GM18508 (cell line): ENCODE measurements around the gene CYB5D1.

ENCODE experiments used
- ATAC-seq: cut with Tn5 transposase; IDR thresholded peaks from one replicate; pipeline ENCODE4 v1.9.1; 2021; ENCODE audit warnings: moderate number of reproducible peaks; ENCODE audit not compliant: insufficient read depth, unreplicated experiment

Gene CYB5D1

DNA sequence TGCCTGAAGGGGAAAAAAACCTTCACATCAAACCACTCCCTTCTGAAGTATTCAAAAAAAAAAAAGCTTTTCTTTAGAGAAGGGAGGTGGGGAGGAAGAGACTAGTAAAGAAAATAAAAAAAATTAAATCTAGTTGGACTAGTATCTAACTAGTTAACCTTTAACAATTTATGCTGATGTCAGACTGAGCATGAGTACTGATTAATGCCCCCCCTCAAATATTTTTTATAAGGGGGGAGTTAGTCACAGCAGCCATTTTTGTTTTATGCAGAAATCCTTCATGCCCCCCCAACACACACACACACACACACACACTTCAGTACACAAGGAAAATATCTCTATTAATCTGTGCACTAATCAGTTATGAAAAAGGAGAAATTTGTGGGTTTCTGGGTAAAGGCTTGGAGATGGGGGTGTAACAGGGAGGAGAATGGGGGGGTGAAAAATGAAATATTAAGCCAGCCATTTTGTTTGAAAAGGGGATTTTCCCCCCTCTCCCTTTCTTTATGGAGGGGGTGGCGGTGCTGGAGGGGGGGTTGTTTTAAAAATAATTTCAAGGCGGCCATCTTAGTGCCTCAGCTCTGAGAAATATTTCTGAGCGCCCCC lies 26.1 kb downstream of the CYB5D1 start:
- ATAC-seq = no peak

DNA sequence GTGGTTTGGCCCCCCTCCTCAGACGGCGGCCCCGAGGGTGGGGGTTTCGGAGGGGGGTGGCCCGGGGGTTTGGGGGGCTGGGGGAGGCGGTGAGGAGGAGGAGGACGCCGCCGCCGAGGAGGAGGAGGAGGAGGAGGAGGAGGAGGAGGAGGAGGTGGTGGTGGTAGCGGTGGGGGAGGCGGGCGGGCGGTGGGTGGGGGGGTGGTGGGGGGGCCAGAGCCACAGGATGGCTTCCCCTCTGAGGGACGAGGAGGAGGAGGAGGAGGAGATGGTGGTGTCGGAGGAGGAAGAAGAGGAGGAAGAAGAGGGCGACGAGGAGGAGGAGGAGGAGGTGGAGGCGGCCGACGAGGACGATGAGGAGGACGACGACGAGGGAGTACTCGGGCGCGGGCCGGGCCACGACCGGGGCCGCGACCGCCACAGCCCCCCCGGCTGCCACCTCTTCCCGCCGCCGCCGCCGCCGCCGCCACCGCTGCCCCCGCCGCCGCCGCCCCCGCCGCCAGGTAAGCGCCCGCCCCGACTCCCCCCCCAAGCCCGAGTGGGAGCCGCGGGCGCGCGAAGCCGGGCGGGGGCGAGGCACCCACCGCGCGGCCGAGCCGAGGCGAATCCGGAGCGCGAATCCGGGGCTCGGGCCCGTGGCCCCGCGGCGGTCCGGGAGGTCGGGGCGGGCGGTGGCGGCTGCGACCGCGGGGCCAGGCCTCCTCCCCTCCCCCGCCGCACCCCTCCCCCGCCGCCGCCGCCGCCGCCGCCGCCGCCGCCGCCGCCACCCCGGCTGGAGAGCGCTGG lies 27.0 kb downstream of the CYB5D1 start:
- no peak for ATAC-seq

DNA sequence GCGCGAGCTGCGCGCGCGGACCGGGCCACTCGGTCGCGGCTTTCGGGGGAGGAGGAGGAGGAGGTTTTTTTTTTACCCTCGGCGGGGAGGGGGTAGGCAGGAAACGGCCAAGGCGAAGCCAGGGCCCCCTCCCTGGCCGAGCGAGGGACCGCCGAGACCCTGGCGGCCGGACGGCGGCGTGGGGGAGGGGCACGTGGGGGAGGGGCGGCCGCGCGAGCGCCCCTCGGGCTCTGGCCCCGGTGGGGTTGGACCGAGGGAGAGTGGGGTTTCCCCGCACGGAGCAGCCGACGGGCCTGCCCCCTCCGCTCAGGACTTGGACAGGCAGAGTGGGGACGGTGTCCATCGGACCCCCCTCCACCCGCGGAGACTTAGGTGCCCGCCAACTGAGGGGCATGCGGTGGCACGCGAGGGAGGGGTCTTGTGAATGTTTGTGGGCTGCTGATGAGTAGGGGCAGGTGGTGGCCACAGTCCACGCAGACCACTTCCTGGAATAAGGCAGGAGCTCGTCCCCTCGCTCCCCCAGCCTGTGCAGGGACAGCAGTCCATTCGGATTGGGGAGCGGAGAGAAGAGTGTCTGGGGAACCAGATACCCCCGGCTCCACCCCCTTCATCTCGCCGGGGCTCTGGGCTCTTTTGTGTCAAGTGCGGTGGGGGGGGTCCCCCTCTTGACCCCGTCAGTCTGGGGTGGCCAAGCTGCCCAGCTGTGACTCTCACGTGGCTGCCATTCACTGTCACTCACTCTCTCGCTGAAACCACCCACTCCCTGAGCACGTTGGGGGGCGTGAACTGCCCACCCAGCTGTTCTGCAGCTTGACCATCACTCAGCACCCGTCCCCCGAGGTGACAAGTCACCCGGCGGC lies 27.8 kb downstream of the CYB5D1 start:
- no peak for ATAC-seq

DNA sequence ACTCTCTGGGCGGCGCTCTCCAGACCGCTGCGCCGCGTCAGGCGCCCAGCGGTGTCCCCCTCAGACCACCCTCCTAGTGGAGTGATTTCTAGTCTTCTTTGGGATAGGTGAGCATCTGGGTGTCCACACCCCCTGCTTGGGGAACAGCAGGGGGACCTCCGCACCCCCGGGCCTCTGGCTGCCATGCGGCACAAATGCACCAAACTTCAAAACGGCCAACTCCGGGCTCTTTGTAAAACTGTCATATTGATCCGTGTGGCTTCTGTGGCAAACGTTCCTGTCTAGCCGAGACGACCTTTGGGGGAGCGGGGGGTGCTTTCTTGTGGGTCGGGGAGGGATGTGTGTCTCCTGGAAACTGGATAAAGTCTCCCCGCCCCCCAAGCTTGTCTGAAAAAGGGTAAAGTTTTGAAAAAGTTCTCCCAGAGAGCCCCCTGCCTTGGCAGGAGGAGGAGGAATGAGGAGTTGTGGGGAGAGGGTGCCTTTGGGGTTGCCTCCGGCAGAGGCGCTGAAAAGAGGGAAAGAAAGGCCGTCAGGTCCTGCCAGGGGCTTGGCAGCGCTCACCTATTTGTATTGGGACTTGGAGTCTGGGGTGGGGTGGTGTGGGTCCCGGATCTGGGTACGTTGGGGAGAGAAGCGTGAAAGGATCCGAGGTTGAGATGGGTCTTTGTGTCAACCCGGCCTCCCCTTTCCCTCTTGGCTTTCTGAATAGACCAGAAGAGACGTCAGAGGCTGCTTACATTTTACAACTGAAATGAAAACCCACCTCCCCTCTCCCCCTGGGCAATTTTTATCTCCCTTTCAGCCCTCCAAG lies 28.6 kb downstream of the CYB5D1 start:
- no peak for ATAC-seq

DNA sequence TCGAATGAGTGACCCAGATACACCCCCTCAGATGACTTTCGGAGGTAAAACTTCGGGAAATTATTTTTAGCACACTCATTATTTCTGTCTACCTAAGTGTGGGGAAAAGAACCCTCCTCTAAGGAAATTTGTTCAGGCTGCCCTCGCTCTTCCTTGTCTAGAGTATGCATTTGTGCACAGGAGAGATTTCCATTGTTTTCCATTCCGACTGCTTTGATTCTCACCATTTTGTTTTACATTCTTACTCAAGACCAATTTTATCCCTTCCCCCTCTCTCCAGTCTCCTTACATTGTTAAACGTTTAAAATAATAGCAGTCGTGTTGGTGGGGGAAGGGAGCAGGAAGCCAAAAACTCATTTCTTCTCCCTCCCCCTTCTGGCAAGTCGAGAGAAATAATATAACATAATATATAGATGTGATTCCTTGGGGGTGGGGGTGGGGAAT lies 29.3 kb downstream of the CYB5D1 start:
- no peak for ATAC-seq

DNA sequence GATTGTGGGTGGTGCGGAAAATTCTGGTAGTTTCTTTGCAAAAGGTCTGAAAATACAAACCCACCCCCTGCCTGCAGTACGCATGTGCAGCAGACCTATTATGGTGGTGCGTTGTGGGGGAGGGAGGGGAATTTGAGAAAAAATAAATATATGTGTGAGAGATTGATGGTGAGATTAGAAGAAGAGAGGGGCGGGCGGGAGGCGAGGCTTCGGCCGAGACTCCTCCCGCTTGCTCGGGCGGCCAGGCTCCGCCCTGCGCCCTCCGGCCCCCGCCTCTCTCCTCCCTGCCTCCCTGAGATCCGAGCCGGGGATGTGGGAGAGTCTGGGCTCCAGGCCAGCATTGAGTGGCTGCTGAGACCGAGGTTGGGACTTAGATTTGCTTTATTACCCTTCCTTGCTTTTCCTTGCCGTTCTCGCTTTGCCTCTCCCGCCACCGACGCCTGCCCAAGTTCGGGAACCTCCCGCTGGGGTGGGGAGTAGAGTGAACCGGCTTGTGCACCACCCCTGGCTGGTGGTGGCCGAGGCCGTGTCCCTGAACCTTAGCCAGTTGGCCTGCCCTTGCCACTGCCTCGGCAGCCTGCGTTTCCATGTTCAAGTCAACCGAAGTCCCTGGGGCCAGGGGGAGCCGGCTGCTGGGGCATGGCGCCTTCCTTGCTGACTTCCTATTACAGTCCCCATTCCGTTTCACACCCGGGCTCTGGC lies 29.8 kb downstream of the CYB5D1 start:
- no peak for ATAC-seq

DNA sequence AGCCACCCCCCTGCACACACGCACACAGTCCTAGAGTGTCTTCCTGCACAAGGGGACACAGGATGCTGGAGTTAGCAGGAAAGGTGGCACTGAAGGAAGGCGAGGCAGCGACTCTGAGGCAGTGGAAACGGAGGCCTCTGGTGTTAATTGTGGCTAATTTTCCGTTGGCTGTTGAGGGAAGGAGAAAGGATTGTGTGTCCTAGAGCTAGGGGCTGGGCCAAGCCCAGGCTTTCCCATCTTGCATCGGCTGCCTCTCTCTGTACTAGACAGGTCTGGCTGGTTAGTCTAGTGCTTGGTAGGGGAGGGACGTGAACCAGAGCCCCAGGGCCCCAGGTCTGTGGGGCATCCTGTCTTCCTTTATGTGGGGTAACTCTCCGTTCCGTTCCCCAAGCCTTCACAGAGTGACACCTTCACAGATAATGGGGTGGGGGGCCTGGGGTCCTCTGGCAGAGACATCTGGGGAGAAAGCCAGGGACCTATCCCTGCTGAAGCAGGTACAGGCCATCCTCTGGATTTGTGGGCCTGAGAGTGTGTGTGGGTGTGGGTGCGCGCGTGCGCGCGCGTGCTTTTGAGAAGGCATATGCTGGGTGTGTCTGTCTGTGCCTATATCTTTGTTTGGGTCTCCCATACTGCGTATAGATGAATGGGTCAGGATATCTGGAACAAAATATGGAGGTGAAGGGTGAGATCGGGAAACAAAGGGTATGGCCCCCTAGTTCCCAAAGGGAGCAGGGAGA lies 30.5 kb downstream of the CYB5D1 start, which contains the start of gene CHD3:
TSS of gene CHD3 (plus strand) at position 606 of the 737 bp plus-strand sequence. CDS start 212 bp downstream, outside the sequence.
- no peak for ATAC-seq

DNA sequence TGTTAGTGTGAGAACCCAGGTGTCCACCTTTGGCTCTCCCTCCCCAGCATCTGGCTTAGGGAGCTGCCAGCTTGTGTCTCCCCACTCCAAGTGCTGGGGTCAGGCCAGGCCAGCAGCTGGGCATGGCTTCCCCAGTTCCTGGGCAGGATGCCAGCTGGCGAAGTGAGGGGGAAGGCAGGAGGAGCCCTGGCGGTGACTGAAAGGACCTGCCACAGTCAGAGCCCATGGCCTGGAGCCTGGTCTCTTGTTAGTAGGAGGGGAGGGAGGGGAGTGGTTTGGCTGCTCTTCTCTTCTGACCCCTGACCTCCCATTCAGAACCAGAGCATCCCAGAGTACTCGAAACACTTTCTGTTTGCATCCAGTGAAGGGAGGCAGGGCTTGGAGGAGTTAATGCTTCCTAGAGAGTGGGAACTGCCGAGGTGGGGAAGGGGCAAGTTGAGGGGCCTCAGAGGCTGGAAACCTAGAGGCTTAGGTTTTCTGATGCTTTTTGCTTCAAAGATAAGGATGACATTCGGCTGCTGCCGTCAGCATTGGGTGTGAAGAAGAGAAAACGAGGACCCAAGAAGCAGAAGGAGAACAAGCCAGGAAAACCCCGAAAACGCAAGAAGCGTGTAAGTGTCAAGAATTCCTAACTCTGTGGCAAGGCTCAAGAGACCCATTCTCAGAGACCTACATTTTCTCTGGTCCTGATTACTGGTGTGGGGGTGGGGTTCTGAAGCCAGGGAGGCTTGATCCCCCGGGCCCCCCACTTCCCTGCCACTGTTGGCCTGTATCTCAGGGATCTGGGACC lies 31.6 kb downstream of the CYB5D1 start:
- no peak for ATAC-seq

DNA sequence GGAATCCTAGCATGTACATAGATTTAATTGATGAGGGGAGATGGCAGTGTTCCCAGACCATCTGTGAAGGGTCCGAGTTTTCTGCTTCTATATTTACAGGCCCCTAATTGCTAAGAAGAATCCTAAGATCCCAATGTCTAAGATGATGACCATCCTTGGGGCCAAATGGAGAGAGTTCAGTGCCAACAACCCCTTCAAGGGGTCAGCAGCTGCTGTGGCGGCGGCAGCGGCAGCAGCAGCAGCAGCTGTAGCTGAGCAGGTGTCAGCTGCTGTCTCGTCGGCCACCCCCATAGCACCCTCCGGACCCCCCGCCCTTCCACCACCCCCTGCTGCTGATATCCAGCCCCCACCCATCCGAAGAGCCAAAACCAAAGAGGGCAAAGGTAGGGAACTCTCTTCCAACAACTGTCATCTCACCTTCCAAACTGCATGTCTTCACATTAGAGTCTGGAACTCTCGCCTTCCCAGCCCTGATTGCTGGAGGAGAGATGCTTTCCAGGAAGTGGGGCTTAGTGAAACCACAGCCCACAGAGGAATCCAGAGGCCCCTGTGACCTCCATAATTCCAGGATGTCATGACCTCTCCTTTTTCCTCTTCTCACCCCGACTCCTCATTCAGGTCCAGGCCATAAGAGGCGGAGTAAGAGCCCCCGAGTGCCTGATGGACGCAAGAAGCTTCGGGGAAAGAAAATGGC lies 35.5 kb downstream of the CYB5D1 start:
- no peak for ATAC-seq

DNA sequence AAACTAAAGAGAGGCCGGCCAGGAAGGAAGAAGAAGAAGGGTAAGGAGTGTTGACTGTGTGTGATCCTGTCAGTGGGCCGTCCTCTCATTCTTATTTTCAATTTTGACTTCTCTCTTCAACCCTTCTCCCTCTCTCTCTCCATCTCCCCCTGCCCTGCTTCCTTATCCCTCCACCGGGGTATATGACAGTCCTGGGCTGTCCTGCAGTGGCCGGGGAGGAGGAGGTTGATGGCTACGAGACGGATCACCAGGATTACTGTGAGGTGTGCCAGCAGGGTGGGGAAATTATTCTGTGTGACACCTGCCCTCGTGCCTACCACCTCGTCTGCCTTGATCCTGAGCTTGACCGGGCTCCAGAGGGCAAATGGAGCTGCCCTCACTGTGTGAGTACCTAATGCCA lies 36.4 kb downstream of the CYB5D1 start:
- ATAC-seq = no peak

DNA sequence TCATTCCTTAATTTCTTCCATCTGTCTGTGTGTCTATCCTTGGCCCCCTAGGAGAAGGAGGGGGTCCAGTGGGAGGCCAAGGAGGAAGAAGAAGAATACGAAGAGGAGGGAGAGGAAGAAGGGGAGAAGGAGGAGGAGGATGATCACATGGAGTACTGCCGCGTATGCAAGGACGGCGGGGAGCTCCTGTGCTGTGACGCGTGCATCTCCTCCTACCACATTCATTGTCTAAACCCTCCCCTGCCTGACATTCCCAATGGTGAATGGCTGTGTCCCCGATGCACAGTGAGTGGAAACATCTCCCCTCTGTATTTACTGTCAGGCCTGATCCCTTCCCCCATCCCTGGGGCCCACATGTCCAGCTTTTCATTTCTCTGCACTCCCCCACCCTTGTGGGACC lies 37.1 kb downstream of the CYB5D1 start:
- ATAC-seq = no peak

DNA sequence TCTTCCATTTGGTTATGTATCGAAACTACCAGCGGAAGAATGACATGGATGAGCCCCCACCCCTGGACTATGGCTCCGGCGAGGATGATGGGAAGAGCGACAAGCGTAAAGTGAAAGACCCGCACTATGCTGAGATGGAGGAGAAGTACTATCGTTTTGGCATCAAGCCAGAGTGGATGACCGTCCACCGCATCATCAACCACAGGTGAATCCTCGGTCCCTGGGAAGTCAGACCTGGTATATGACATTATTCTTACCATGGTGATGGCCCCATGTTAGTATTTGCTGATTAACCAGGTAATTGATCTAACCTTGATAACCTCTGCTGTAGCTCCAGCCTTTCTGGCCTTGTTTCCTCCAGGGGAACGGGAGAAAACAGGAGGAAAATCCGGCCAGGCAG lies 39.3 kb downstream of the CYB5D1 start:
- ATAC-seq = no peak

DNA sequence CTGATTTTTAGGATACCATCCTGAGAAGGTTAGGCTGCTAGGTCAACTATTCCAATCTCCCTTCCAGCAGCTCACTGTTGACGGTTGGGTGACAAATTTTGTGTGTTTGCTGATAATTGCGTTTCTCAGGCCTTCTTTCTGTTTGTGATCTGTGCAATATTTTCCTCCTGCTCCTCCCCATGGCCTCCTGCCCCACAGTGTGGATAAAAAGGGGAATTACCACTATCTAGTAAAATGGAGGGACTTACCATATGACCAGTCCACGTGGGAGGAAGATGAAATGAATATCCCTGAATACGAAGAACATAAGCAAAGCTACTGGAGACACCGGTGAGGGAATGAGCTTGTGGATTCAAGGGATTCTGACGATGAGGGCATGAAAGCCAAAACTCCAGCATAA lies 40.0 kb downstream of the CYB5D1 start:
- ATAC-seq = no peak

DNA sequence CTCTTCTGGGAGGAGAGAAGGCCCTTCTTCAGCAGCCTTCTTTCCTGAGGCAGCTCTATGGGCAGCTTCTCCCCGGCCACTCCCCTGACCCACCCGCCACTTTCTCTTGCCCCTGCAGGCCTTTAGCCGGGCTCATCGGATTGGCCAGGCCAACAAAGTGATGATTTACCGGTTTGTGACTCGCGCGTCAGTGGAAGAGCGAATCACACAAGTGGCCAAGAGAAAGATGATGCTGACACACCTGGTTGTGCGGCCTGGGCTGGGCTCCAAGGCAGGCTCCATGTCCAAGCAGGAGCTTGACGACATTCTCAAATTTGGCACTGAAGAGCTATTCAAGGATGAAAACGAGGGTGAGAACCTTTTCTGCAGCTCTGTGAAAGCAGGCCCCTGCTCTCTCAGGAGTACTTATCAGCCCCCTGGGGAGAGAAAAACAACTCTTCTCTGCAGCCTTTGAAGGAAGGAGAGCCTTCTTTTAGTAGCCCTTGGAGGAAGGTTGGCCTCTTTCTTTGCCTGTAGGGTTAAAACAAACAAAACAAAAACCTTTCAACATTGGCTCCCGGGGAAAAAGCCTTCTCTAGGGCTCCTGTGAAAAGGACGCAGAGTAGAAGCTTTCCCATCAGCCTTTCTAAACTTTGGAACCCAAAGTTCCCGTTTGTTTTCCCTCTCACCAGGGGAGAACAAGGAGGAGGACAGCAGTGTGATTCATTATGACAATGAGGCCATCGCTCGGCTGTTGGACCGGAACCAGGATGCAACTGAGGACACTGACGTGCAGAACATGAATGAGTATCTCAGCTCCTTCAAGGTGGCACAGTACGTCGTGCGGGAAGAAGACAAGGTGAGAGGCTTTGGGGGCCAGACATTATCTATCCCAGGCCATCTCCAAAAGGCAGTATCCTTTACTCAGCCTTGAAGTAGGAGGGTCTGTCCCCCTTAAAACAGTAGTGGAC lies 45.6 kb downstream of the CYB5D1 start:
- no peak for ATAC-seq

DNA sequence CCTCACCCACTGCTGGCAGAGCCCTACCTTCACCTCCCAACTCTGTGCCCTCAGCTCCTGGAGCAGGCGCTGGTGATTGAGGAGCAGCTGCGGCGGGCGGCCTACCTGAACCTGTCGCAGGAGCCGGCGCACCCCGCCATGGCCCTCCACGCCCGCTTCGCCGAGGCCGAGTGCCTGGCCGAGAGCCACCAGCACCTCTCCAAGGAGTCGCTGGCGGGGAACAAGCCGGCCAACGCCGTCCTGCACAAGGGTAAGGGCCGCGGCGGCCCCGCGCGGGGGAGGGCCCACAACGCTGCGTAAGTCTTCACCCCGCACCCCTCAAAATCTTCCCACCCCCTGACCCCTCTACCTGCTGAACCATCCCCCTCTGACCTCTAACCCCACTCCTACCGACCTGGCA lies 51.3 kb downstream of the CYB5D1 start:
- no peak for ATAC-seq

DNA sequence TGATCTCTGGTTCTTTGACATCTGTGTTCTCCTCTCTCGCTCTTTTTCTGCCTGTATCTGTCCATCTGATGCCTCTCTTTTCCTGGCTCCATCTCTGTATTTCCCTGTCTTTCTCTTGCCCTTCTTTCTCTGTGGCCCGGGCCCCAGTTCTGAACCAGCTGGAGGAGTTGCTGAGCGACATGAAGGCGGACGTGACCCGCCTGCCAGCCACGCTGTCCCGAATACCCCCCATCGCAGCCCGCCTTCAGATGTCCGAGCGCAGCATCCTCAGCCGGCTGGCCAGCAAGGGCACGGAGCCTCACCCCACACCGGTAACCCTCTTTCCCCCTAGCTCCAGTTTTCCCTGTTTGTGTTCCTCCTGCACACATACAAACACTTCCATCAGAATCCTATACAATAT lies 52.5 kb downstream of the CYB5D1 start:
- no peak for ATAC-seq

DNA sequence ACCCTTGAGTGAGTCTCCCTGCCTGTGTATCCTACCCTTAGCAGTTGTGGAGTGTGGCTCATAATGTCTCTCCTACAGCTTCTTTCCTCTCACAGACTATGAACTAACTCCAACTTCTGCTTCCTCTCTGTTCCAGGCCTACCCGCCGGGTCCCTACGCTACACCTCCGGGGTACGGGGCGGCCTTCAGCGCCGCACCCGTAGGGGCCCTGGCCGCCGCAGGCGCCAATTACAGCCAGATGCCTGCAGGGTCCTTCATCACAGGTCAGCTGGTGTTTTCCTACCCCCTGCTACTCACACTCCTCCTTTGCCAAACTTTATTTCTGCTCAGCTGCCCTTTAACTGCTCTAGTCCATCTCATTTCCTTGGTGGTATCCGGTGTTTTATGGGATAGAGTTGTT lies 52.9 kb downstream of the CYB5D1 start:
- ATAC-seq = no peak
